Gastrocnemius medialis (tissue), 4 donors: Measurements from ENCODE around the gene MRGPRG. TPM values are rescaled to one million over a fixed set of nuclear protein-coding genes. Genes with fewer than 3 reads are reported as not detected.
"Not testable (repeated sequence)": the region's sequence is repeated elsewhere in the genome, so short reads cannot be mapped to it uniquely, and the experiment has no call there.

Experiments
- ATAC-seq, 2 donors: fragments of 150-250 bp; one replicate each; pipeline ENCODE4 v1.9.1; 2016
- DNase-seq, 2 donors: peaks; one replicate each; pipeline ENCODE4 v3.0.0-alpha.2; 2019
- H3K27ac ChIP-seq, 4 donors: fragments of 200-600 bp; sonication (generic); 1 replicate in 1 of 4; 2 replicates in 3 of 4; pipeline ENCODE4 v1.5.1; 2016 to 2018; ENCODE audit warnings: mild to moderate bottlenecking in 2 of 4, moderate library complexity in 1 of 4
- H3K27me3 ChIP-seq, 3 donors: fragments of 200-600 bp; sonication (generic) in 2 of 3; 1 replicate in 1 of 3; 2 replicates in 2 of 3; pipeline versions ENCODE4 v1.5.1 to v1.6.0; 2016 to 2019; ENCODE audit warnings: mild to moderate bottlenecking in 1 of 3, moderate library complexity in 1 of 3
- H3K36me3 ChIP-seq, 2 donors: fragments of 200-600 bp; sonication (generic) in 1 of 2; one replicate each; pipeline ENCODE4 v1.5.1; 2017 to 2018
- H3K4me1 ChIP-seq, 2 donors: fragments of 200-600 bp; sonication (generic) in 1 of 2; one replicate each; pipeline ENCODE4 v1.5.1; 2016 to 2017; ENCODE audit warnings: mild to moderate bottlenecking in 2 of 2
- H3K4me3 ChIP-seq, 4 donors: fragments of 200-600 bp; sonication (generic) in 3 of 4; 1 replicate in 1 of 4; 2 replicates in 3 of 4; pipeline ENCODE4 v1.5.1; 2016 to 2019; ENCODE audit warnings: mild to moderate bottlenecking in 2 of 4
- H3K9me3 ChIP-seq, 3 donors: fragments of 200-600 bp; sonication (generic) in 2 of 3; 1 replicate in 1 of 3; 2 replicates in 2 of 3; pipeline ENCODE4 v1.5.1; 2016 to 2019
- POLR2A ChIP-seq, 2 donors: fragments of 450-650 bp; IDR thresholded peaks; one replicate each; pipeline ENCODE4 v1.6.1; 2017; ENCODE audit warnings: antibody characterized with exemption in 2 of 2, mild to moderate bottlenecking in 2 of 2, moderate library complexity in 2 of 2
- in situ Hi-C, 4 donors: fragments of 200-750 bp; cut with MboI; loops; one replicate each; pipeline versions ENCODE4 v1.15.0 to v1.8.0; 2017; ENCODE audit warnings: low sequenced_read_pairs in 4 of 4
- intact Hi-C: fragments of 100-400 bp; cut with DNase I; formaldehyde crosslinking; loops from one replicate; pipeline ENCODE4 v1.15.1; 2023; ENCODE audit warnings: low total_unique reads
- total RNA-seq, 4 donors: library from RNA; depleted of rRNA; stranded (reverse); fragments of >200 nt; gene quantifications; one replicate each; pipeline versions ENCODE4 v1.1.0 to v1.2.3, GENCODE V29; 2016
- TF ChIP-seq, protein P1 (sequence below), 5 experiments: fragments of 450-650 bp in 3 of 5; fragments of 200-600 bp in 2 of 5; sonication (generic) in 2 of 5; IDR thresholded peaks in 4 of 5; conservative IDR thresholded peaks in 1 of 5; 1 replicate in 4 of 5; 2 replicates in 1 of 5; pipeline ENCODE4 v1.5.1; 2016 to 2019; ENCODE audit warnings: antibody characterized with exemption in 5 of 5, mild to moderate bottlenecking in 3 of 5, moderate library complexity in 3 of 5

Gene MRGPRG
- total RNA-seq = not detected

DNA sequence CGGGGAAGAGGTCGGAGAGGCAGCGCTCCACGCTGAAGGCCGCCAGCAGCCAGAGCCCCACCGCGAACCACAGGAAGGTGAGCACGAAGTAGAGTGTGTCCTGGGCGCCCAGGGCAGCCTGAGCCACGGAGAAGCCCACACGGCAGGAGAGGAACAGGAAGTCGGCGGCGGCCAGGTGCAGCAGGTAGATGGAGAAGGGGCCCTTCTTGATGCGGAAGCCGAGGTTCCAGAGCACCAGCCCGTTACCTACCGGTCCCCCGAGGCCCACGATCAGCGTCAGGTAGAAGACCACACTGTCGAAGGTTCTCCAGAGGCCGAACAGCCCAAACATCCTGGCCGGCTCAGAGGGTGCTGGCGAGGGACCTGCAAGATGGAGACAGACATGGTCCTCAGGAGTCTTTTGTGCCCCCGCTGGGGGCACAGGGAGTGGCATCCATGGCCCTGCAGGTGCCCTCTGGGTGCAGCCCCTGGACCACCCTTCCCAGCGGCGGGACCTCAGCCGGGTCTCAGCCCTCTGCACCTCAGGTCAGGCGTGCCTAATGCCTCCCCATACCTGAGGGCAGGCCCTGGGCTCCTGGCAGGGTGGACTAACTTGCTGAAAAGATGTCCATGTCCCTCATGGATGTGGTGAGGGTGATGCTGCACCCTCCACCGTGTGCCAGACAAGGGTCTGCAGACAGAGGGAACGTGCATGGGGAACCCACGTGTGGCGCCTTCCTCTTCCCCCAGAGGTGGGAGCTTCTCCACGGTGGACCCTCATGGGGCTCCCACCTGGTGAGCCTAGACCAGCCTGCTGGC lies at the start of gene MRGPRG:
Gene MRGPRG, minus strand, starts transcription at position 331 of the 798 bp plus-strand sequence. Its CDS starts 0 bp downstream, at position 331.
- H3K9me3 ChIP-seq = no peaks in the 10 kb centered on the region
- no peak within 1 kb of the TSS for H3K4me3 ChIP-seq
- H3K27me3 ChIP-seq = peaks cover 16 to 48% (median 20%) of the 10 kb centered on the region in 3 donors
- H3K27ac ChIP-seq = no peak within 1 kb of the TSS
- H3K36me3 ChIP-seq = no peaks in the 10 kb centered on the region
- DNase-seq (peak in 1 of 2 donors; percentile 6), ATAC-seq (no peak)
- in situ Hi-C loops (loop anchor here in 2 of 4 donors (10.0 kb wide), 1 partner anchor 104 kb away; no protein-coding TSS in a partner anchor), intact Hi-C loops (loop anchor here (5.0 kb wide), 1 partner anchor 181 kb away; no protein-coding TSS in a partner anchor)
- no peak for TF ChIP-seq POLR2A (IDR thresholded peaks at IDR 0.05)
- TF ChIP-seq, protein P1, sequence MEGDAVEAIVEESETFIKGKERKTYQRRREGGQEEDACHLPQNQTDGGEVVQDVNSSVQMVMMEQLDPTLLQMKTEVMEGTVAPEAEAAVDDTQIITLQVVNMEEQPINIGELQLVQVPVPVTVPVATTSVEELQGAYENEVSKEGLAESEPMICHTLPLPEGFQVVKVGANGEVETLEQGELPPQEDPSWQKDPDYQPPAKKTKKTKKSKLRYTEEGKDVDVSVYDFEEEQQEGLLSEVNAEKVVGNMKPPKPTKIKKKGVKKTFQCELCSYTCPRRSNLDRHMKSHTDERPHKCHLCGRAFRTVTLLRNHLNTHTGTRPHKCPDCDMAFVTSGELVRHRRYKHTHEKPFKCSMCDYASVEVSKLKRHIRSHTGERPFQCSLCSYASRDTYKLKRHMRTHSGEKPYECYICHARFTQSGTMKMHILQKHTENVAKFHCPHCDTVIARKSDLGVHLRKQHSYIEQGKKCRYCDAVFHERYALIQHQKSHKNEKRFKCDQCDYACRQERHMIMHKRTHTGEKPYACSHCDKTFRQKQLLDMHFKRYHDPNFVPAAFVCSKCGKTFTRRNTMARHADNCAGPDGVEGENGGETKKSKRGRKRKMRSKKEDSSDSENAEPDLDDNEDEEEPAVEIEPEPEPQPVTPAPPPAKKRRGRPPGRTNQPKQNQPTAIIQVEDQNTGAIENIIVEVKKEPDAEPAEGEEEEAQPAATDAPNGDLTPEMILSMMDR (IDR thresholded peaks at IDR 0.05 in 4 of 5, conservative IDR thresholded peaks at IDR 0.05 in 1 of 5) = no peak
- H3K4me1 ChIP-seq = no peaks in the 10 kb centered on the region

DNA sequence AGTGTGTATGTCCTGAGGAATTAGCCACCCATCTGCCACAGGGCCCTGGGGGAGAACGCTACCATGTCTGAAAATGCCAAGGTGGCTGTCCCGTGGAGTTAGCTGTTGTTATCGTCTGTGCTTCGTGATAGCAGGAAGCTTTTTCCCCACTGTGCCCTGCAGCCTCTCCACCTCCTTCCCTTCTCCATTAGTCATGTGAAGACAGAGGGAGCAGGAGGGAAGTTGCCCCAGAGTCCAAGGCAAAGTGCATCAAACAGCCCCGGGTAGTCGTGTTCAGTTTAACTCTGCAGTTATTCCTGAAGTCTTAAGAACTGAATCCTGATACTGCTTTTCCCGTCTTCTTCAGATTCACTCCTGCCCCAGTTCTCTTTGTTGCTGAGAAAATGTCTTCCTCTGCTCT lies 43.9 kb upstream of the MRGPRG start:
- in situ Hi-C loops, H3K4me3 ChIP-seq, H3K36me3 ChIP-seq, H3K4me1 ChIP-seq, H3K27ac ChIP-seq, DNase-seq, intact Hi-C loops, ATAC-seq, H3K27me3 ChIP-seq, H3K9me3 ChIP-seq: not testable (repeated sequence)

GRCh38 chr11:3261831-3262230 lies 43.2 kb upstream of the MRGPRG start:
- intact Hi-C loops, H3K4me3 ChIP-seq, H3K27ac ChIP-seq, H3K4me1 ChIP-seq, ATAC-seq, in situ Hi-C loops, H3K9me3 ChIP-seq, DNase-seq, H3K27me3 ChIP-seq, H3K36me3 ChIP-seq: not testable (repeated sequence)

GRCh38 chr11:3257509-3257908 lies 38.9 kb upstream of the MRGPRG start:
- H3K27ac ChIP-seq, intact Hi-C loops, H3K4me1 ChIP-seq, H3K9me3 ChIP-seq, ATAC-seq, H3K27me3 ChIP-seq, in situ Hi-C loops, H3K4me3 ChIP-seq, H3K36me3 ChIP-seq, DNase-seq: not testable (repeated sequence)

DNA sequence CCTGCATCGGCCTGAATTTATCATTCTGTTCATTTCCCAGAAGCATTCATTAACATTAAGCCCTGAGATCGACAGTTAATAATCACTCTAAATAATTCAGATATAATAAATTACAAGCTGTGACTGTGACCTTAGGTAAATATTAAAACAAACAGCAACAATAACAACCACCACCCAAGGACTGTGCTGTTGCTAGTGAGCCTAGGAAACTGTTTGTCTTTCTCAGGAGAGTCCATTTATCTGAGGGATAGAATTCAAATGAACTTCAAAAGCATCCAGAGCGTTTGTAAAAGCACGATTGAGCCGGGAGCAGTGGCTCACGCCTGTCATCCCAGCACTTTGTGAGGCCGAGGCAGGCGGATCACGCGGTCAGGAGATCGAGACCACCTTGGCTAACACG lies 36.6 kb upstream of the MRGPRG start:
- intact Hi-C loops = not testable (repeated sequence)

GRCh38 chr11:3254773-3255172 lies 36.2 kb upstream of the MRGPRG start:
- intact Hi-C loops, in situ Hi-C loops: not testable (repeated sequence)

More for the DNA sequence above, 36.6 kb upstream of the MRGPRG start:
- H3K36me3 ChIP-seq, in situ Hi-C loops, H3K27me3 ChIP-seq, H3K9me3 ChIP-seq, DNase-seq, ATAC-seq, H3K4me1 ChIP-seq, H3K27ac ChIP-seq, H3K4me3 ChIP-seq: not testable (repeated sequence)

GRCh38 chr11:3245071-3245470 lies 26.5 kb upstream of the MRGPRG start:
- intact Hi-C loops (no loop called here), in situ Hi-C loops (loop anchor here in 1 of 4 donors (25.0 kb wide), 1 partner anchor 167 kb away; no protein-coding TSS in a partner anchor)
- Histone ChIP-seq H3K4me1 (no peaks in the 10 kb centered on the region), H3K9me3 (no peaks in the 10 kb centered on the region), H3K36me3 (no peaks in the 10 kb centered on the region), H3K27me3 (no peaks in the 10 kb centered on the region), H3K27ac (no peak overlapping the region), H3K4me3 (no peak overlapping the region)
- DNase-seq (no peak), ATAC-seq (no peak)
- no peak for TF ChIP-seq POLR2A (IDR thresholded peaks at IDR 0.05)
- TF ChIP-seq, protein P1 (IDR thresholded peaks at IDR 0.05 in 4 of 5, conservative IDR thresholded peaks at IDR 0.05 in 1 of 5) = no peak

More at GRCh38 chr11:3254773-3255172, 36.2 kb upstream of the MRGPRG start:
- not testable (repeated sequence) for H3K27ac ChIP-seq, DNase-seq, H3K4me1 ChIP-seq, H3K4me3 ChIP-seq, H3K27me3 ChIP-seq, H3K9me3 ChIP-seq, H3K36me3 ChIP-seq, ATAC-seq
